Ascending aorta (tissue), 2 donors: ENCODE results near the gene DGKQ. TPM values are rescaled to one million over a fixed set of nuclear protein-coding genes. Genes with fewer than 3 reads are reported as not detected.
A peak's percentile ranks its signal among the peaks of the same experiment; 100 is the strongest.
"Not testable (repeated sequence)": the region's sequence is repeated elsewhere in the genome, so short reads cannot be mapped to it uniquely, and the experiment has no call there.

ENCODE experiments used
- DNase-seq, 2 donors: peaks; one replicate each; pipeline ENCODE4 v3.0.0-alpha.2; 2019; ENCODE audit warnings: low spot score in 2 of 2
- H3K27ac ChIP-seq, 2 donors: fragments of 200-600 bp; sonication (generic); one replicate each; pipeline ENCODE4 v1.5.1; 2016 to 2017; ENCODE audit warnings: mild to moderate bottlenecking in 1 of 2
- H3K27me3 ChIP-seq: fragments of 200-600 bp; sonication (generic); one replicate; pipeline ENCODE4 v1.5.1; 2017
- H3K36me3 ChIP-seq, 2 donors: fragments of 200-600 bp; sonication (generic); one replicate each; pipeline ENCODE4 v1.5.1; 2016
- H3K4me1 ChIP-seq, 2 donors: fragments of 200-600 bp; sonication (generic); one replicate each; pipeline ENCODE4 v1.5.1; 2016 to 2017; ENCODE audit warnings: mild to moderate bottlenecking in 1 of 2
- H3K4me3 ChIP-seq, 2 donors: fragments of 200-600 bp; sonication (generic); one replicate each; pipeline ENCODE4 v1.5.1; 2016 to 2017; ENCODE audit warnings: mild to moderate bottlenecking in 1 of 2
- H3K9me3 ChIP-seq, 2 donors: fragments of 200-600 bp; sonication (generic); one replicate each; pipeline ENCODE4 v1.5.1; 2016
- intact Hi-C: fragments of 100-400 bp; cut with DNase I; formaldehyde crosslinking; loops from one replicate; pipeline ENCODE4 v1.15.1; 2023
- total RNA-seq: library from RNA; depleted of rRNA; stranded (reverse); fragments of >200 nt; gene quantifications from one replicate; pipeline ENCODE4 v1.1.0, GENCODE V29; 2016
- TF ChIP-seq, protein P1 (sequence below), 3 experiments: fragments of 200-600 bp in 2 of 3; fragments of 450-650 bp in 1 of 3; sonication (generic) in 2 of 3; IDR thresholded peaks; one replicate each; pipeline ENCODE4 v1.5.1; 2016 to 2019; ENCODE audit warnings: antibody characterized with exemption in 3 of 3, mild to moderate bottlenecking in 1 of 3, moderate library complexity in 1 of 3

Gene DGKQ
- total RNA-seq, 1 donor from 2014 or later: 20.1 TPM

DNA sequence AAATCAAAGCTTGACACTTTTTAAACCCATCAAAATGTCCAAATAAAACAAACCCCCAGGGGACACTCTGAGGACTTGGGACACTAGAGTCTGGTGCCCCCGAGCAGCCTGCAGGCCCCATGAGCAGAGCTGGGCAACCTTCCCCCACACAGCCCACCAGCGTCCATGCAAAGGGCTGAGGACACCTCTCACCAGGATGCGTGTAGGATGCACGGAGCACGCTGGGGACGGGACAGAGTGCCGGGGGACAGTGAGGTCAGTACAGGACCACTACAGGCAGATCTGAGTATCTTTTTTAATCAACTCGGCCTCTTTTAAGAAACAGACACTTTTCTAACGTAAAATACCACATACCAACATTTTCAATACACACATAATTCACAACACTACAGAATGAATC, 48.2 kb downstream of the DGKQ start:
- no peaks in the 10 kb centered on the region for H3K9me3 ChIP-seq
- intact Hi-C loops: no loop called here
- DNase-seq: no peak
- peaks cover 0 to 4% of the 10 kb centered on the region in 2 donors for H3K36me3 ChIP-seq
- H3K27me3 ChIP-seq: no peaks in the 10 kb centered on the region
- H3K27ac ChIP-seq: no peak overlapping the region
- H3K4me3 ChIP-seq: no peak overlapping the region
- TF ChIP-seq, protein P1, sequence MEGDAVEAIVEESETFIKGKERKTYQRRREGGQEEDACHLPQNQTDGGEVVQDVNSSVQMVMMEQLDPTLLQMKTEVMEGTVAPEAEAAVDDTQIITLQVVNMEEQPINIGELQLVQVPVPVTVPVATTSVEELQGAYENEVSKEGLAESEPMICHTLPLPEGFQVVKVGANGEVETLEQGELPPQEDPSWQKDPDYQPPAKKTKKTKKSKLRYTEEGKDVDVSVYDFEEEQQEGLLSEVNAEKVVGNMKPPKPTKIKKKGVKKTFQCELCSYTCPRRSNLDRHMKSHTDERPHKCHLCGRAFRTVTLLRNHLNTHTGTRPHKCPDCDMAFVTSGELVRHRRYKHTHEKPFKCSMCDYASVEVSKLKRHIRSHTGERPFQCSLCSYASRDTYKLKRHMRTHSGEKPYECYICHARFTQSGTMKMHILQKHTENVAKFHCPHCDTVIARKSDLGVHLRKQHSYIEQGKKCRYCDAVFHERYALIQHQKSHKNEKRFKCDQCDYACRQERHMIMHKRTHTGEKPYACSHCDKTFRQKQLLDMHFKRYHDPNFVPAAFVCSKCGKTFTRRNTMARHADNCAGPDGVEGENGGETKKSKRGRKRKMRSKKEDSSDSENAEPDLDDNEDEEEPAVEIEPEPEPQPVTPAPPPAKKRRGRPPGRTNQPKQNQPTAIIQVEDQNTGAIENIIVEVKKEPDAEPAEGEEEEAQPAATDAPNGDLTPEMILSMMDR (IDR thresholded peaks at IDR 0.05): no peak
- H3K4me1 ChIP-seq: peaks cover 0 to 18% of the 10 kb centered on the region in 2 donors

DNA sequence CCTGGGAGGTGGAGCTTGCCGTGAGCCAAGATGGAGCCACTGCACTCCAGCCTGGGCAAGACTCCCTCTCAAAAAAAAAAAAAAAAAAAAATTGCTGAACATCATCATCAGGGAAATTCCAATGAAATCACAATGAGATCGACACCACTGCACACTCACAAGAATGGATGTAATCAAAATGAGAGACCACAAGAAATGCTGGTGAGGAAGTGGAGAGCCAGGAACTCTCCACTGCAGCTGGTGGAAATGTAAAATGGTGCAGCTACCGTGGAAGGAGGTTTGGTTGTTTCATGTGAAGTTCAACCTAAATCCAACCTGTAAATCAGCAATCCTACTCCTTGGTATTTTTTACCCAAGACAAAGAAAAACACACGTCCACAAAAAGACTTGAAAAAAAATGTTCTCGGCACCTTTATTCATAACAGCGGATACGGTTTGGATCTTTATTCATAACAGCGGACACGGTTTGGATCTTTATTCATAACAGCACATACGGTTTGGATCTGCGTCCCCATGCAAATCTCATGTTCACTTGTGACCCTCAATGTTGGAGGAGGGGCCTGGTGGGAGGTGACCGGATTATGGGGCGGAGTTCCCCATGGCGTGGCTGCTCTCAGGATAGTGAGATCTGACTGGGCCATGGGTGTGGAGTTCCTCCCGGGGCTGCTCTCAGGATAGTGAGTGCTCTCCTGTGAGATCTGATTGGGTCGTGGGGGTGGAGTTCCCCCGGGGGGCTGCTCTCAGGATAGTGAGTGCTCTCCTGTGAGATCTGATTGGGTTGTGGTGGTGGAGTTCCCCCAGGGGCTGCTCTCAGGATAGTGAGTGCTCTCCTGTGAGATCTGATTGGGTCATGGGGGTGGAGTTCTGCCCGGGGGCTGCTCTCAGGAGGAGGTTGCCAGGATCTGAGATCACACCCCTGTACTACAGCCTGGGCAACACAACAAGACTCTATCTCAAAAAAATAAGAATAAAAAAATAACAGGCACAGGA, 49.0 kb downstream of the DGKQ start:
- Histone ChIP-seq H3K4me1 (peaks cover 0 to 15% of the 10 kb centered on the region in 2 donors), H3K9me3 (no peaks in the 10 kb centered on the region), H3K27ac (no peak overlapping the region), H3K4me3 (no peak overlapping the region), H3K36me3 (peaks cover 0 to 4% of the 10 kb centered on the region in 2 donors), H3K27me3 (no peaks in the 10 kb centered on the region)
- TF ChIP-seq, protein P1 (IDR thresholded peaks at IDR 0.05): no peak
- intact Hi-C loops: no loop called here
- DNase-seq: peak in 1 of 2 donors; percentile 22

DNA sequence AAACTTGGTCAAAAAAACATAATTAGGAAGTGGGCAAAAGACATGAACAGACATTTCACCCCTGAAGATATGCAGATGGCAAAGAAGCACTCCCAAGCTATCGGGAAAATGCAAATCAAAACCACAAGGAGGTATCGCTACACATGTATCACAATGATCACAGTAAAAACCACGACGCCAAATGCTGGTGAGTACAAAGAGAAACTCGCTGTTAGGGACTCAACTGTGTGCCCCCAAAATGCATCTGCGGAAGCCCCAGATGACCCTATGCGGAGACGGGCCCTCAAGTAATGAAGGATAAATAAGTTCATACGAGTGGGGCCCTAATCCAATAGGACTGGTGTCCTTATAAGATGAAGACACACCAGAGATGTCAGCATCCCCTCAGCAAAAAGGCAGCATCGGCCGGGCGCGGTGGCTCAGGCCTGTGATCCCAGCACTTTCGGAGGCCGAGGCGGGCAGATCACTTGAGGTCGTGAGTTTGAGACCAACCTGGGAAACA, 51.5 kb downstream of the DGKQ start:
- H3K36me3 ChIP-seq: peaks cover 0 to 4% of the 10 kb centered on the region in 2 donors
- no peak overlapping the region for H3K4me3 ChIP-seq
- intact Hi-C loops: no loop called here
- no peaks in the 10 kb centered on the region for H3K27me3 ChIP-seq
- H3K9me3 ChIP-seq: no peaks in the 10 kb centered on the region
- peaks cover 0 to 11% of the 10 kb centered on the region in 2 donors for H3K4me1 ChIP-seq
- TF ChIP-seq, protein P1 (IDR thresholded peaks at IDR 0.05): no peak
- DNase-seq: no peak
- H3K27ac ChIP-seq: no peak overlapping the region

DNA sequence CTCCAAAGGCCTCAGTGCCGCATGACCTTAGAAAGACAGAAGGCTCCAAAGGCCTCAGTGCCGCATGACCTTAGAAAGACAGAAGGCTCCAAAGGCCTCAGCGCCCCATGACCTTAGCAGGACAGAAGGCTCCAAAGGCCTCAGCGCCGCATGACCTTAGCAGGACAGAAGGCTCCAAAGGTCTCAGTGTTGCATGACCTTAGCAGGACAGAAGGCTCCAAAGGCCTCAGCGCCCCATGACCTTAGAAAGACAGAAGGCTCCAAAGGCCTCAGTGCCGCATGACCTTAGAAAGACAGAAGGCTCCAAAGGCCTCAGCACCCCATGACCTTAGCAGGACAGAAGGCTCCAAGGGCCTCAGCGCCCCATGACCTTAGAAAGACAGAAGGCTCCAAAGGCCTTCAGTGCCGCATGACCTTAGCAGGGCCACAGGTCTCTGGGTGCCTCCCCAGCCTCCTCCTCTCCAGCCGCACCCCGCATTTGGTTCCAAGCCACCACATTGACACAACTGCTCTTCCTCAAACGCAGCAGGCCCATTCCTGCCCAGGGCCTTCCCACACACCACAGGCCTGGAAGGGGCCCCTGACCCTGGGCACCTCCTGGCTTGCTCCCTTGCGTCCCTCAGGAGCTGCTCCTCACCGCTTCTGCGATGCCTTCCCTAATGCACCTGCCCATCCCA, 54.2 kb downstream of the DGKQ start:
- H3K27me3 ChIP-seq, H3K36me3 ChIP-seq, H3K27ac ChIP-seq, H3K9me3 ChIP-seq, intact Hi-C loops, H3K4me1 ChIP-seq, H3K4me3 ChIP-seq: not testable (repeated sequence)
- DNase-seq: peak in 1 of 2 donors; percentile 35

DNA sequence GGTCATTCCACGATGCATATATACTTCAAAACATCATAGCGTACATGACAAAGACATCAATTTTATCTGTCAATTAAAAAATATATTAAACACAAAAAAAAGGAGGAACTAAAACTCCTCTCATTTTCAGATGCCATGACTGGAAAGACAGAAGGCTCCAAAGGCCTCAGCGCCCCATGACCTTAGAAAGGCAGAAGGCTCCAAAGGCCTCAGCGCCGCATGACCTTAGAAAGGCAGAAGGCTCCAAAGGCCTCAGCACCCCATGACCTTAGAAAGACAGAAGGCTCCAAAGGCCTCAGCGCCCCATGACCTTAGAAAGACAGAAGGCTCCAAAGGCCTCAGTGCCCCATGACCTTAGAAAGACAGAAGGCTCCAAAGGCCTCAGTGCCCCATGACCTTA, 54.8 kb downstream of the DGKQ start:
- intact Hi-C loops, DNase-seq, H3K4me1 ChIP-seq: not testable (repeated sequence)

DNA sequence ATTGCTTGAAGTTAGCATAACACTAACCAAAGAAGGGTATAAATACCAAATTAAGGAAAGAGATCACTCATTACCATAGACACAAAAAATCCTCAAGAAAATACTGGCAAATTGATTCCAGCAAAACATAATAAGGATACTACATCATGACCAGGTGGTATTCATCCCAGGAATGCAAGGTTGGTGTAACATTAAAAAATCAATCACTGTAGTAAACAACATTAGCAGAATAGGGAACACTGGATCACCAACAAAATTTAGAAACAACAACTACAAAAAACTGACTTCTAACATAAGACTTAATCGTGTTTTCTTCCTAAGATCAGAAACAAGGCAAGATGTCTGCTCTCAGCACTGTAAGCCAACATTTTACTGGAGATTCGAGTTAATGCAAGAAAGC, 55.4 kb downstream of the DGKQ start:
- peaks cover 3 to 8% of the 10 kb centered on the region in 2 donors for H3K36me3 ChIP-seq
- H3K27ac ChIP-seq: no peak overlapping the region
- DNase-seq: no peak
- intact Hi-C loops: no loop called here
- no peaks in the 10 kb centered on the region for H3K27me3 ChIP-seq
- H3K4me1 ChIP-seq: no peaks in the 10 kb centered on the region
- no peak overlapping the region for H3K4me3 ChIP-seq
- TF ChIP-seq, protein P1 (IDR thresholded peaks at IDR 0.05): no peak
- no peaks in the 10 kb centered on the region for H3K9me3 ChIP-seq

More for the DNA sequence above, 54.8 kb downstream of the DGKQ start:
- not testable (repeated sequence) for H3K4me3 ChIP-seq, H3K27ac ChIP-seq, H3K27me3 ChIP-seq, H3K36me3 ChIP-seq, H3K9me3 ChIP-seq
